Neural cell (in vitro differentiated cells): ENCODE data around the gene ROGDI. TPM values are rescaled to one million over a fixed set of nuclear protein-coding genes. Genes with fewer than 3 reads are reported as not detected.

ENCODE experiments used
- H2AFZ ChIP-seq: fragments of 200-600, 300-800 bp; sonication (generic), shearing (Covaris generic); 2 replicates; pipeline ENCODE4 v1.6.0; 2014; ENCODE audit warnings: low read depth, mild to moderate bottlenecking, antibody characterized with exemption, low read length, moderate library complexity
- H3F3A ChIP-seq: fragments of 200-600 bp; shearing (Covaris generic); 2 replicates; pipeline ENCODE4 v1.6.1; 2016; ENCODE audit warnings: mild to moderate bottlenecking, moderate library complexity, mixed read lengths, antibody characterized with exemption, low read length; ENCODE audit not compliant: insufficient read depth, poor library complexity, severe bottlenecking
- H3K27ac ChIP-seq: fragments of 200-600, 300-800 bp; sonication (generic), shearing (Covaris generic); 2 replicates; pipeline ENCODE4 v1.5.1; 2014; ENCODE audit warnings: mild to moderate bottlenecking, low read length, moderate library complexity
- H3K27me3 ChIP-seq: fragments of 300-800, 200-600 bp; sonication (generic), shearing (Covaris generic); 2 replicates; pipeline ENCODE4 v1.6.0; 2014; ENCODE audit warnings: mild to moderate bottlenecking, low read depth, low read length, moderate library complexity; ENCODE audit not compliant: insufficient read depth
- H3K36me3 ChIP-seq: fragments of 300-800, 200-600 bp; sonication (generic), shearing (Covaris generic); 2 replicates; pipeline ENCODE4 v1.5.1; 2014; ENCODE audit warnings: mild to moderate bottlenecking, antibody characterized with exemption, low read length, moderate library complexity; ENCODE audit not compliant: insufficient read depth
- H3K4me2 ChIP-seq: fragments of 300-800, 200-600 bp; sonication (generic), shearing (Covaris generic); 2 replicates; pipeline ENCODE4 v1.6.0; 2014; ENCODE audit warnings: mild to moderate bottlenecking, low read length
- H3K4me3 ChIP-seq: fragments of 300-800, 200-600 bp; sonication (generic), shearing (Covaris generic); 2 replicates; pipeline ENCODE4 v1.5.1; 2014; ENCODE audit warnings: mild to moderate bottlenecking, low read length, moderate library complexity
- H3K79me2 ChIP-seq: fragments of 200-600 bp; shearing (Covaris generic); replicated peaks from 2 replicates; pipeline ENCODE4 v1.6.0; 2014; ENCODE audit warnings: mild to moderate bottlenecking, low read length, moderate library complexity; ENCODE audit not compliant: insufficient read depth
- H3K9ac ChIP-seq: fragments of 300-800, 200-600 bp; sonication (generic), shearing (Covaris generic); 2 replicates; pipeline ENCODE4 v1.6.1; 2016; ENCODE audit warnings: mild to moderate bottlenecking, low read length, mixed read lengths
- H3K9me2 ChIP-seq: fragments of 200-600 bp; shearing (Covaris generic); 2 replicates; pipeline ENCODE4 v1.6.1; 2016; ENCODE audit warnings: mild to moderate bottlenecking, low read length, mixed read lengths; ENCODE audit not compliant: insufficient read depth
- H3K9me3 ChIP-seq: fragments of 200-600, 300-800 bp; sonication (generic), shearing (Covaris generic); 2 replicates; pipeline ENCODE4 v1.6.1; 2016; ENCODE audit warnings: mild to moderate bottlenecking, mixed run types, low read length, moderate library complexity, mixed read lengths
- H4K20me1 ChIP-seq: fragments of 200-600 bp; shearing (Covaris generic); 2 replicates; pipeline ENCODE4 v1.6.1; 2016; ENCODE audit warnings: mild to moderate bottlenecking, mixed run types; ENCODE audit not compliant: insufficient read depth
- EP300 ChIP-seq: fragments of 450-650 bp; conservative IDR thresholded peaks from 2 replicates; pipeline ENCODE4 v1.6.1; 2014; ENCODE audit warnings: antibody characterized with exemption, mild to moderate bottlenecking, moderate library complexity; ENCODE audit not compliant: poor library complexity, severe bottlenecking
- EZH2 ChIP-seq: fragments of 200-600, 300-800 bp; shearing (Covaris generic), sonication (generic); IDR thresholded peaks from 2 replicates; pipeline ENCODE4 v1.6.1; 2014; ENCODE audit warnings: antibody characterized with exemption, low read length, borderline replicate concordance, mild to moderate bottlenecking; ENCODE audit not compliant: insufficient read depth, poor library complexity, severe bottlenecking
- MXI1 ChIP-seq: fragments of 450-650 bp; conservative IDR thresholded peaks from 2 replicates; pipeline ENCODE4 v1.6.1; 2014; ENCODE audit warnings: antibody characterized with exemption, mild to moderate bottlenecking; ENCODE audit not compliant: poor library complexity, severe bottlenecking
- POLR2AphosphoS5 ChIP-seq: IDR thresholded peaks from 2 replicates; pipeline ENCODE4 v1.6.1; 2012
- RAD21 ChIP-seq: fragments of 450-650 bp; conservative IDR thresholded peaks from 2 replicates; pipeline ENCODE4 v1.6.1; 2014; ENCODE audit warnings: antibody characterized with exemption, mild to moderate bottlenecking, moderate library complexity
- SMC3 ChIP-seq: fragments of 450-650 bp; conservative IDR thresholded peaks from 2 replicates; pipeline ENCODE4 v1.6.1; 2014; ENCODE audit warnings: antibody characterized with exemption, mild to moderate bottlenecking, moderate library complexity; ENCODE audit not compliant: poor library complexity
- TAF1 ChIP-seq: IDR thresholded peaks from 2 replicates; pipeline ENCODE4 v1.6.1; 2012; ENCODE audit warnings: low read depth
- polyA plus RNA-seq: library from polyadenylated mRNA; depleted of rRNA; stranded (reverse); fragments of >200 nt; gene quantifications from 2 replicates; pipeline ENCODE4 v1.2.3, GENCODE V29; 2014
- TF ChIP-seq, protein P1 (sequence below): fragments of 450-650 bp; IDR thresholded peaks from 2 replicates; pipeline ENCODE4 v1.5.1; 2014; ENCODE audit warnings: antibody characterized with exemption, mild to moderate bottlenecking, moderate library complexity; ENCODE audit not compliant: poor library complexity, severe bottlenecking
- TF ChIP-seq, protein P2 (sequence below): IDR thresholded peaks from 2 replicates; pipeline ENCODE4 v1.6.1; 2012; ENCODE audit warnings: borderline replicate concordance

The ROGDI gene
- polyA plus RNA-seq, 1 donor from 2014 or later = 203 TPM

- no peaks in the 10 kb centered on the region for H3K27me3 ChIP-seq
- no peaks in the 10 kb centered on the region for H3K9me3 ChIP-seq
- H2AFZ ChIP-seq = no peak overlapping the region
- TF ChIP-seq SMC3 (no peak), MXI1 (no peak), EZH2 (no peak), POLR2AphosphoS5 (no peak), RAD21 (no peak), EP300 (no peak), TAF1 (no peak)
- TF ChIP-seq, protein P1, sequence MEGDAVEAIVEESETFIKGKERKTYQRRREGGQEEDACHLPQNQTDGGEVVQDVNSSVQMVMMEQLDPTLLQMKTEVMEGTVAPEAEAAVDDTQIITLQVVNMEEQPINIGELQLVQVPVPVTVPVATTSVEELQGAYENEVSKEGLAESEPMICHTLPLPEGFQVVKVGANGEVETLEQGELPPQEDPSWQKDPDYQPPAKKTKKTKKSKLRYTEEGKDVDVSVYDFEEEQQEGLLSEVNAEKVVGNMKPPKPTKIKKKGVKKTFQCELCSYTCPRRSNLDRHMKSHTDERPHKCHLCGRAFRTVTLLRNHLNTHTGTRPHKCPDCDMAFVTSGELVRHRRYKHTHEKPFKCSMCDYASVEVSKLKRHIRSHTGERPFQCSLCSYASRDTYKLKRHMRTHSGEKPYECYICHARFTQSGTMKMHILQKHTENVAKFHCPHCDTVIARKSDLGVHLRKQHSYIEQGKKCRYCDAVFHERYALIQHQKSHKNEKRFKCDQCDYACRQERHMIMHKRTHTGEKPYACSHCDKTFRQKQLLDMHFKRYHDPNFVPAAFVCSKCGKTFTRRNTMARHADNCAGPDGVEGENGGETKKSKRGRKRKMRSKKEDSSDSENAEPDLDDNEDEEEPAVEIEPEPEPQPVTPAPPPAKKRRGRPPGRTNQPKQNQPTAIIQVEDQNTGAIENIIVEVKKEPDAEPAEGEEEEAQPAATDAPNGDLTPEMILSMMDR = no peak
- TF ChIP-seq, protein P2, sequence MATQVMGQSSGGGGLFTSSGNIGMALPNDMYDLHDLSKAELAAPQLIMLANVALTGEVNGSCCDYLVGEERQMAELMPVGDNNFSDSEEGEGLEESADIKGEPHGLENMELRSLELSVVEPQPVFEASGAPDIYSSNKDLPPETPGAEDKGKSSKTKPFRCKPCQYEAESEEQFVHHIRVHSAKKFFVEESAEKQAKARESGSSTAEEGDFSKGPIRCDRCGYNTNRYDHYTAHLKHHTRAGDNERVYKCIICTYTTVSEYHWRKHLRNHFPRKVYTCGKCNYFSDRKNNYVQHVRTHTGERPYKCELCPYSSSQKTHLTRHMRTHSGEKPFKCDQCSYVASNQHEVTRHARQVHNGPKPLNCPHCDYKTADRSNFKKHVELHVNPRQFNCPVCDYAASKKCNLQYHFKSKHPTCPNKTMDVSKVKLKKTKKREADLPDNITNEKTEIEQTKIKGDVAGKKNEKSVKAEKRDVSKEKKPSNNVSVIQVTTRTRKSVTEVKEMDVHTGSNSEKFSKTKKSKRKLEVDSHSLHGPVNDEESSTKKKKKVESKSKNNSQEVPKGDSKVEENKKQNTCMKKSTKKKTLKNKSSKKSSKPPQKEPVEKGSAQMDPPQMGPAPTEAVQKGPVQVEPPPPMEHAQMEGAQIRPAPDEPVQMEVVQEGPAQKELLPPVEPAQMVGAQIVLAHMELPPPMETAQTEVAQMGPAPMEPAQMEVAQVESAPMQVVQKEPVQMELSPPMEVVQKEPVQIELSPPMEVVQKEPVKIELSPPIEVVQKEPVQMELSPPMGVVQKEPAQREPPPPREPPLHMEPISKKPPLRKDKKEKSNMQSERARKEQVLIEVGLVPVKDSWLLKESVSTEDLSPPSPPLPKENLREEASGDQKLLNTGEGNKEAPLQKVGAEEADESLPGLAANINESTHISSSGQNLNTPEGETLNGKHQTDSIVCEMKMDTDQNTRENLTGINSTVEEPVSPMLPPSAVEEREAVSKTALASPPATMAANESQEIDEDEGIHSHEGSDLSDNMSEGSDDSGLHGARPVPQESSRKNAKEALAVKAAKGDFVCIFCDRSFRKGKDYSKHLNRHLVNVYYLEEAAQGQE = no peak
- H3K9ac ChIP-seq = no peak overlapping the region
- no peak overlapping the region for H3K27ac ChIP-seq
- H3K79me2 ChIP-seq = no peaks in the 10 kb centered on the region
- no peaks in the 10 kb centered on the region for H3K9me2 ChIP-seq
- no peak overlapping the region for H3K4me2 ChIP-seq
- peaks cover 5% of the 10 kb centered on the region for H3K36me3 ChIP-seq
- no peaks in the 10 kb centered on the region for H4K20me1 ChIP-seq
- no peaks in the 10 kb centered on the region for H3F3A ChIP-seq
- H3K4me3 ChIP-seq = no peak overlapping the region
Measured at GRCh38 chr16:4811242-4811641, 8.8 kb upstream of the ROGDI start.

DNA sequence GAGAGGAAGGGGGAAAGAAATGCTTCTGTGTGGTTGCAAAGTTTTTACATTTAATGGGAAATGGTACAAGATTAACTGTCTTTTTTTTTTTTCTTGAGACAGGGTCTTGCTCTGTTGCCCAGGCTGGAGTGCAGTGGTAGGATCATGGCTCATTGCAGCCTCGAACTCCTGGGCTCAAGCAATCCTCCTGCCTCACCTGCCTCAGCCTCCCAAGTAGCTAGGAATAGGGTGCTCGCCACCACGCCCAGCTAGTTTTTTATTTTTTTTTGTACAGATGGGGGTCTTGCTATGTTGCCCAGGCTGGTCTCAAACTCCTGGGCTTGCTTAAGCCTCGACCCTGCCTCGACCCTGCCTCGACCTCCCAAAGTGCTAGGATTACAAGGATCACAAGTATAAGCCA lies 3.8 kb upstream of the ROGDI start:
- Histone ChIP-seq H3K9me3 (no peaks in the 10 kb centered on the region), H3K4me3 (no peak overlapping the region), H3F3A (no peaks in the 10 kb centered on the region), H3K27me3 (no peaks in the 10 kb centered on the region), H3K9ac (no peak overlapping the region), H2AFZ (no peak overlapping the region), H3K27ac (no peak overlapping the region), H3K79me2 (no peaks in the 10 kb centered on the region), H3K9me2 (no peaks in the 10 kb centered on the region), H3K4me2 (no peak overlapping the region), H3K36me3 (no peaks in the 10 kb centered on the region), H4K20me1 (no peaks in the 10 kb centered on the region)
- TF ChIP-seq POLR2AphosphoS5 (no peak), TAF1 (no peak), EP300 (no peak)
- TF ChIP-seq, protein P2 = no peak
